Measurements from ENCODE around the gene ADAMTSL2.
A peak's percentile ranks its signal among the peaks of the same experiment; 100 is the strongest.

The ADAMTSL2 gene

DNA sequence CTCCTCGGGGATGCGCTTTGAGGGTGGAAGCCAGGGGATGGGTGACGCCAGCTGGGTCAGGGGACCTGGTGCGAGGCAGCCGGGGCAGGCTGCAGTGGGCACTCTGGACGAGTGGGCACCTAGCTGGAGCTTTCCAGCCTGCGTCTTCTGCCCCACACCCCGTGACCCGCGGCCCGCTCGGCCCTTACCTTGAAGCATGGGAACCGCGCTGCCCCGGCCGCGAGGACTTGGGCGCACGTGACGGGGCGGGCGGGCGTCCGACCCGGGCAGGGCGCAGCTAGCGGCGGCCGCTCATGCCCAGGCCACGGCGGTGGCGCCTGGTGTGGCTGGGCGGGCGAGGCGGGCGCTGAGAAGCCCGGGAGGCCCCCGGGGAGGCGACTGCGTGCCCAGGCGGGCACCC lies 74.4 kb downstream of the ADAMTSL2 start:
- no peak for DNase-seq

GRCh38 chr9:133609311-133610098 lies 75.0 kb downstream of the ADAMTSL2 start, which contains the start of gene FAM163B:
TSS of gene FAM163B (minus strand) at chr9:133609389. CDS start at chr9:133580223, 29,166 bp downstream.
- no peak for DNase-seq

DNA sequence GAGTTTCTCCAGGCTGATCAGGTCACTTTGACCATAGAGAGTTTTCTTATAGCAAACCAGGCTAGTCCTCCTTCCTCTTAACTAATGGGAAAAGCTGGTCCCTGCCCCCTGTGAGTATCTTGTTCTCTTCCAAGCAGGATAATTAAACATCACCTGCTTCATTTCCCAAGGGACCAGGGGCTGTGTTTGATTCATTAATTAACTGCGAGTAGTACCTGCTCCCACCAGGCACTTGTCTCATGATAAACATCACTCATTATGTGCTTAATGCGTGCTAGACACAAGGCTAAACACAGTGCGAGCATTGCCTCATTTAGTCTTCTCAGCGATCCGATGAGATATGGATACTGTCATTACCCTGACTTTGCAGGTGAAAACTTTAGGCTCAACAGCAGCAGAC lies 76.3 kb downstream of the ADAMTSL2 start:
- peak; percentile 81 for DNase-seq

DNA sequence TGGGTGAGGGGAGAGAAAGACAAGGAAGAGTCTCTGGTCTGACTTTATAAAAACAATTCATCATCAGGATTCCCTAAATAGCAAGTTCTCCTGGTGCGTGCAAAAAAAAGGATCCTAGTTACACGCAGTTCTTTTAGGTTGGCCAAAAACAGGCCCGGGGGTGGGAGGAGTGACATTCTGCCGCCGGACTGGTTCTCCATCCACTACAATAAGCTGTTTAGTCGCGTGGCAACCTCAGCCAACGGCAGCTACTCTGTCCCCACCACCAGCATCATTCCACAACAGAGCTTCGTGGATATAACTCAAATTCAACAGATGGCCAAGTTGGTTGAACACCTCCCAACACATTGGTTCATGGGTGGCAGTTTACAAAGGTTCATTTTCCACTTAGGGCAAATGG lies 77.5 kb downstream of the ADAMTSL2 start:
- DNase-seq: no peak

- no peak for DNase-seq
These were observed 78.3 kb downstream of the ADAMTSL2 start for GRCh38 chr9:133612816-133613215.

GRCh38 chr9:133613432-133613831 lies 78.9 kb downstream of the ADAMTSL2 start:
- no peak for DNase-seq

DNA sequence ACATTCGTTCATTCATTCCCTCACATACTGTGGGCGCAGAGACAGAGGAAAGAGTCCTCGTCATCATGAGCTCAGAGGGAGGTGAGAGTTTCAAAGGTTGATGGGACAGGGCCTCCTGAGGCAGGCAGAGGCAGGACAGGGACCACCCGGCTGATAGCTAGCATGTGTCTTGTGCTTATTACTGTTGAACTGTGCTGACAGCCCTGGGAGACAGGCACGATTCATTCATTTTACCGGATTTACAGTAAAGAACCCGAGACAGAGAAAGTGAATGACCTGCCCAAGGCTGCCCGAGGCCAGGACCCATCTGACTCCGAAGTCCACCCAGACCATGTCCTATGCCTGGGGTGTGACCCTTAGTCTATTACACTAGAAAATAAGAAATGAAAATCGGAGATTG lies 79.6 kb downstream of the ADAMTSL2 start:
- no peak for DNase-seq

DNA sequence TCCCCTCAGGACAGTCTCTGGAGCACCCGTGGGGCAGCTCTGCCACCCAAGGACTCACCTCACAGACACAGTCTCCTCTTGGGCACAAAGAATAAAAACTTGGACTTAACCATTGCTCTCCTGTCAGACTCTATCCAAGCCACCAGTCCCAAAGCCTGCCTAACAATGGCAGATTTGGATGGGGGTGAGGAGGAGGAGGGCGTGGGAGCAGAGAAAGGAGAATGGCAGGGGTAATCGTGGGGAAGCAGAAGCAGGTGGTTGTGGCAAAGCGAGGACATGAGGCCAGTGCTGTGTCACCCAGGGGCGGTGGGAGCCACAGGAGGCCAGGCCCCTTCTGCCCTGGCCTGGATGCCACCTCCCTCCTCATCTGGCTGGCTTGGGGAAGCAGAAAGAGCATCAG lies 80.2 kb downstream of the ADAMTSL2 start:
- DNase-seq: no peak

DNA sequence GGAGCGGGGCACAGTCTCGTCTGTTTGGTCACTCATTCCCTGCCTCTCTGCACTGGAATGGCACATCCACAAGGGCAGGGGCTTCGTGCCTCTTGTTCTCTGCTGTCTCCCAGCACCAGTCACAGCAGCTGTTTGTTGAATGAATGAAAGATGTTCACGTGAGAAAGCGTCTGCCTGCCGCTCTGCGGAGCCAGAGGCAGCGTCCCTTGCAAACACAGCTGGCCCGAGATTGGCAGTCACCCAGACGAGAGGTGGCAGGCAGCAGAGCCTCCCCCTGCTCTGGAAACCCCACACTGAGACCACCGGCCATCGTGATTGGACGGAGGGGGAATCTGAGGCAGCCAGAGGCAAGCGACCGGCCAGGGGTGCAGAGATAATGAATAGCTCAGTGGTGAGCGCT lies 80.7 kb downstream of the ADAMTSL2 start:
- no peak for DNase-seq

- DNase-seq: no peak
These were observed 81.2 kb downstream of the ADAMTSL2 start for GRCh38 chr9:133615606-133616188.

DNA sequence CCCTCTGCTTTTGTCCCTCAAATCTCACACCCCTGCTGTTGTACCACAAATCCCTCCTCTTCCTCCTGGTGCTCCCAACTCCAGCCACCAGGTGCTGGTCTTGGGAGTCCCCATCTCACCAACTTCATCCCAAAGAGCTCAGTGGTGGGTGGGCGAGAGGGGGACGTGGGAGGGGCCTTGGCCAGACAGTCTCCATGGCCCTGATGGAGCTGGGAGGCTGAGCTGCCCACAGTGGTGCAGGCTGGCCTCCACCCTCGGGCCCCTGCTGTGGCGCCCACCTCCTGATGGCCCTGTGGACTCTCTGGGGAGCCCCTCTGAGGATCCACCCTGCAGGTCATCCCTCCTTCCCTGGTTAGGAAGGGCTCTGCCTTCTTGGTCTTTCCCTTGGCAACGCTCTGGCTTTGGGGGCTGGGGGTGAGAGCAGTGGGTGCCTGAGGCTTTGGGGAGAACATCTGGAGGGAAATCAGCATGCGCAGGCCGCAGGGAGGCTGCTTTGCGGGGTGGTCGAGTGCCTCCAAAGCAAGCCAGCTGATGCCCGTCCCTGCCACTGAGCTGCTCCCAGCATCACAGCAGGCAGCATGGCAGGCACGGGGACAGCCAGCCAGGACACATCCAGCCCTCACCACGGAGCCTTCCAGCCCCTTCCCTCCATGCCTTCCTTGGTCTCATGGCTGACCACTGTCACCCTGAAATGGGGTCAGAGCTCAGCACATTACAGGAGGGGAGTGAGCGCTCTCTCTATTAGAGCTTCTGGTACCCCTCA lies 82.3 kb downstream of the ADAMTSL2 start:
- DNase-seq: no peak

DNA sequence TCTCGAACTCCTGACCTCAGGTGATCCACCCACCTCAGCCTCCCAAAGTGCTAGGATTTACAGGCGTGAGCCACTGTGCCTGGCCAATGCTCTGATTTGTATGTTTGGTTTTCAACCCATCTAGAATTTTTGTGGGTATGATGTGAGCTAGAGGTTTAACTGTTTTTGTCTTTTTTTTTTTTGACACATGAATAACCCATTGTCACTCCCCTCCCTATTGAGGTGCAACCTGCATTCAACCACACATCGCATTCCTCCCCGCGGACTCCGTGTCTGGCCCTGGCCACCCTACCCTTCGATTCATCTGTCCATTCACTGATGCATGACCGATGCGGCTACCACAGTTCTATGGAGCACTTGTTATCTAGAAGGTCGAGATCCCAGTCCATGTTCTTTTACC lies 84.2 kb downstream of the ADAMTSL2 start:
- no peak for DNase-seq

GRCh38 chr9:133619791-133620190 lies 85.3 kb downstream of the ADAMTSL2 start:
- no peak for DNase-seq

- DNase-seq: no peak
These were observed 87.3 kb downstream of the ADAMTSL2 start for GRCh38 chr9:133621725-133622267.

DNA sequence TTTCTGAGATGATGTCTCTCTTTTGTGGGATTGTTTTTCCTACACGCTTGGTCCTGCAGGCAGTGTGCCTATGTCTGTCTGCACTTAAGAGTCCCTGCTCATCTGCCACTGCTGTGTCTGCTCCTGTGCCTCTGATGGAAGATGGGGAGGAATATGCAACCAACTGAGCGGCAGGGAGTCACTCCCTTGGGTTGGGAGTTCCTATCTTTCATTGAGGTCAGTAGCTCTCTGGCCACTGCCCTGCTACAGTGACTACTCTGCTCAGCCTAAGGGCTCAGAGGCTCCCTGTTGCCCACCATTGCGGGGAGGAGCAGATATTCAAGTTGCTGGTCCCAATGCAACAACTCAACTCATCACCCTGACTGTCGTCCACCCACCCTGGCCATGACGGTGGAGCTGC lies 88.1 kb downstream of the ADAMTSL2 start:
- DNase-seq: no peak

Measured in NCI-H748 treated with DMSO at 0.1 percent for 48 hours (cell line).